ENCODE results near the gene XCL1.
"Not testable (repeated sequence)": the region's sequence is repeated elsewhere in the genome, so short reads cannot be mapped to it uniquely, and the experiment has no call there.

XCL1 gene, protein sequence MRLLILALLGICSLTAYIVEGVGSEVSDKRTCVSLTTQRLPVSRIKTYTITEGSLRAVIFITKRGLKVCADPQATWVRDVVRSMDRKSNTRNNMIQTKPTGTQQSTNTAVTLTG

DNA sequence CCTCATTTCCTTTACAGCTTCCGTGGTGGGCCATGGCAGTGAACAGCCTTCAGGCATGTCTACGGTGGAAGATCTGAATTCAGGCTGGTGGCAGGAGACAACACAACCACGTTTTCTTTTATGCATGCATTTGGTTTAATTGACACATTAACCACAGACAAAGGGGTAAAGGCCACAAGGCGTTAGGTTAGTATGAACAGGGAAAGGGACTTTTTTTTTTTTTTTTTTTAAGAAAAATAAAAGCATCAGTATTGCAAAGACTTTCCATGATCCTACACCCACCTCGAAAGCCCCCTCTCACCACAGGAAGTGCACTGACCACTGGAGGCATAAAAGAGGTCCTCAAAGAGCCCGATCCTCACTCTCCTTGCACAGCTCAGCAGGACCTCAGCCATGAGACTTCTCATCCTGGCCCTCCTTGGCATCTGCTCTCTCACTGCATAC lies at the start of gene XCL1:
TSS of gene XCL1 (plus strand) at position 361 of the 444 bp plus-strand sequence. CDS start at position 394, 33 bp downstream.
- DNase-seq (ENCODE audit: low read depth), result not testable (repeated sequence)

DNA sequence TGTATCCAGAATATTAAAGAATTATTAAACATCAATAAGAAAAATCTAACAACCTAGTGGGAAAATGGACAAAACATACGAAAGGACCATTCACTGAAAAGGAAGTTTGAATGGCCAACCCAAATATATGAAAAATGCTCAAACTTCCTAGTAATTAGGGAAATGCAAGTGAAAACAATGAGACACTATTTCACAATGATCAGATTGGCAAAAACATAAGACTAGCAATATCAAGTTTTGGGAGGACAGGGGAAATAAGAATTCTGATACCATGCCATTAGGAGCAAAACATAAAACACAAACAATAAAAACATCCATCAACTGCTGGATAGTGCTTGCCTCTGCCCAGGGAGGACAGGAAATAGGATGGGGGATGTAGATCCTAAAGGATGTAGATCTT lies 46.9 kb upstream of the XCL1 start:
- DNase-seq (ENCODE audit: low read depth), result no peak

DNA sequence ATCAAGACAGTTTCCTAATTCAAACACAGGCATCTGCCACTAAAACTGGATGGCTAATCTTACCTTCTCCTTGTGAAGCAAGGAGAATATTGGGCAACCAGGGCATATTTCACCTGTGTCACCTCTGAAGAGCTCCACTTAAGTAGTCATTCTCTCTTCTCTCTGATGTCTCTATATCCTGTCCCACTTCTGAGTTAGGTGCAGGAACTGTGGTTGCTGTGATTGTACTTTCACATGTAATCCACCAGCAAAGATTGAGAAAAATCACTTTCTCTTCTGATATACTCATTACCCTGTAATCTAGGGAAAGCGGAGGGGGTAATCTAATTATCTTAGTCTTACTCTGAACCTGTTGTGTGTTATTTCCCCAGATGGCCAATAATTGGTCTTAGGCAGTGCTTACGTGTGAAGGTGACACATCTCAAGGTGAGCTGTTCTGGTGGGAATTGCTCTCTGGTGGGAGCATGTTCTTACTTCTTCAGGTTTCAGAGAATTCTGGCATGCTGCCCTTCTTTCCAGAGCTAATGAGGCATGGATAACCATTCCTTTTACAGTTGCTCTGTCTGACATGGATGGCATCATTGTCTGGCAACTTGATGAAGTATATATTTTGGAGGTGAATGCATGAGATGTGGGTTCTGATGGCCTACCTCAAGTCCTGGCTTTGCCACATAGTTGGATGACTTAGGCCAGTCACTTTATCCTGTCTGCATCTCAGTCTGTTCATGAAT lies 44.6 kb upstream of the XCL1 start:
- no peak for DNase-seq (ENCODE audit: low read depth)

DNA sequence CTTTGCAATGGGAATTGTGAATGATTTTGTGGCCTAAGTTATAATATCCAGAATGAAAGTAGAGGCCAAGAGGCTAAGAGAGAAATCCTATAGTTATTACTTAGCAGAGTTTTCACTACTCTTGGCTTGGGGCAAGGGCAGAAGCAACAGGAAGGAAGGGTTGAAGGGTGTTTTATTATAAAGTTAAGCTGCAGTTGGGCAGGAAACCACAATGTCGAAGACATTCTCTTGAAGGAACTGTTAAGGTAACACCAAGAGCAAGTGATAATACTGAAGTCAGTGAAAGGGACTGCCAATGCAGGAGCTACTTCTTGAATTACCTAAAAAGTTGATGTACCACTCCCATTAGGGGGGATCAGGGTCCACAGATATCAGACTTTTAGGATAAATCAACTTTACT lies 40.9 kb upstream of the XCL1 start:
- DNase-seq (ENCODE audit: low read depth), result no peak

DNA sequence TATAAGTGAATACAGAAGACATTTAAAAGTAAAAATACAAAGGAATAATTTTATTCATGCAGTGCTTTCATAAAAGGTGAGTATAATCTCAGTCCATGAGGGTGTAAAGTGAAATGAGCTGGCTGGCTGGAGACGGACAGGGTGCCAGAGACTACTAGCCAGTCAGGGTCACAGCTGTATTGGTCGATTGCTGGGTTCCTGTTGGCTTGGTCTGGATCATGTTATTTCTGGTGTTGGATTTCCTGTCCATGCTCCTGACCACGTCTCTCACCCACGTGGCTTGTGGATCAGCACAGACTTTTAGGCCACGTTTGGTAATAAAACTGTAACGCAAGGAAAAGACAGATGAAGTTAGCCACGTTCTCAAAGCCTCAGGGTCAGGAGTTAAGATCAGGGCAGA lies 35.6 kb upstream of the XCL1 start:
- not testable (repeated sequence) for DNase-seq (ENCODE audit: low read depth)

DNA sequence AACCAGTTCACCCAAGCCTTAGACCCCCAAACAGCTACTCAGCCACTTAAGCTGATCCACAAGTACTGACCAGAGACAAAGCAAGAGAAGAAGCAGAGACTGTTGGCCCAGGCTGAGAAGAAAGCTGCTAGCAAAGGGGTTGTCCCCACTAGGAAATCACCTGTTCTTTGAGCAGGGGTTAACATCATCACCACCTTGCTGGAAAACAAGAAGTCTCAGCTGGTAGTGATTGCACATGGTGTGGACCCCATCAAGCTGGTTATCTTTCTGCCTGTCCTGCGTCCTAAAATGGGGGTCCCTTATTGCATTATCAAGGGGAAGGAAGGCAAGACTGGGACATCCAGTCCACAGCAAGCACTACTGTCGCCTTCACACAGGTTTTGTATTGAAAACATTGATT lies 33.4 kb upstream of the XCL1 start:
- DNase-seq (ENCODE audit: low read depth), result not testable (repeated sequence)

DNA sequence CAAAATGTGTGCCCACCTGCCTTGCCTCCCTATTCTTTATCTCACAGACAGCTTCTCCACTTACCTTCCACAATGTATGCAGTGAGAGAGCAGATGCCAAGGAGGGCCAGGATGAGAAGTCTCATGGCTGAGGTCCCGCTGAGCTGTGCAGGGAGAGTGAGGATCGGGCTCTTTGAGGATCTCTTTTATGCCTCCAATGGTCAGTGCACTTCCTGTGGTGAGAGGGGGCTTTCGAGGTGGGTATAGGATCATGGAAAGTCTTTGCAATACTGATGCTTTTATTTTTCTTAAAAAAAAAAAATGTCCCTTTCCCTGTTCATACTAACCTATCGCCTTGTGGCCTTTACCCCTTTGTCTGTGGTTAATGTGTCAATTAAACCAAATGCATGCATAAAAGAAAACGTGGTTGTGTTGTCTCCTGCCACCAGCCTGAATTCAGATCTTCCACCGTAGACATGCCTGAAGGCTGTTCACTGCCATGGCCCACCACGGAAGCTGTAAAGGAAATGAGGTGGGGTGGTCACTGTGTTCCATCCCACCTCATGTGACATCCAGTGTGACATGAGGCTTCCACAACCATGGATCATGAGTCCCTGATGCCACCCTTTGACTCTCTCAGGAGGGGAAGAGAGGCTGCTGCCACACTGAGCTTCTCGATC lies 32.4 kb upstream of the XCL1 start, which contains the start of gene XCL2:
TSS of gene XCL2 (minus strand) at position 158 of the 659 bp plus-strand sequence. CDS start at position 125, 33 bp downstream.
- DNase-seq (ENCODE audit: low read depth), result not testable (repeated sequence)

DNA sequence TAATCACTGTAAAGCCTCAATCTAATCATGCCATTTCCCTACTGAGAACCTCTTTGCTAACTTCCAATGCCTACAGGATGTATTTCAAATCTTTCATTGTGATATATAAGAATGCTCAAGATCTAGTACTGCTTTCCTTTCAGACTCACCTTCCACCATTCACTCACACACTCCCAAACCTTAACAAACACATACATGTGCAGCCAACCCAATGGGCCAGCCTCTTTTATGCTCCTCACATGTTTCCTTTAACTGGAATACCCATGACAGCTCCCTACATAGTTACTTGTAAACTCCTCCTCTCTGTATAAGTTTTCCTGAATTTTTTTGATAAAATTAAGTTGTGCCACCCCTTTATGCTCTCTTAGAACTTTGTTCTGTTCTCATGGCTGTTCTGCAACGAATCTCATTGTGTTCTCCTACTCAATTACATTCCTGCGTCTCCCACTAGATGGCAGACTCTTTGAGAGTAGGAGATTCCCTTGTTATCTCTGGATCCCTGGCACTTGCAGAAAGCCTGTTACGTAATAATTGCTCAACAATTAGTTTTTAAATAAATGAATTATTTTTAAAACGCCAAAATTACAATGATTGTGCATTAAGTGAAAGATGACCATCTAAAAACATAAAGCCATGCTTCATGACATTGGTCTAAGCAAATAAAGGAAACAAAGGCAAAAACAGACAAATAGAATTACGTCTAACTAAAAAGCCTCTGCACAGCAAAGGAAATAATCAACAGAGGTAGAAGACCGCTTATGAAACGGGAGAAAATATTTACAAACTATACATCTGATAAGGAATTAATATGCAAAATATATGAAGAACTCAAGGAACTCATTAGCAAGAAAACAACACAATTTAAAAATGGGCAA lies 30.5 kb upstream of the XCL1 start:
- DNase-seq (ENCODE audit: low read depth), result not testable (repeated sequence)

DNA sequence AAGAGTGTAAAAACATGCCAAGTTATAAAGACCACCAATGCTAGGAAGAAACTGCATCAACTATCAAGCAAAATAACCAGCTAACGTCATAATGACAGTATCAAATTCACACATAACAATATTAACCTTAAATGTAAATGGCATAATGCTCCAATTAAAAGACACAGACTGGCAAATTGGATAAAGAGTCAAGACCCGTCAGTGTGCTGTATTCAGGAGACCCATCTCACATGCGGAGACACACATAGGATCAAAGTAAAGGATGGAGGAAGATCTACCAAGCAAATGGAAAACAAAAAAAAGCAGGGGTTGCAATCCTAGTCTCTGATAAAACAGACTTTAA lies 29.9 kb upstream of the XCL1 start:
- DNase-seq (ENCODE audit: low read depth), result not testable (repeated sequence)

DNA sequence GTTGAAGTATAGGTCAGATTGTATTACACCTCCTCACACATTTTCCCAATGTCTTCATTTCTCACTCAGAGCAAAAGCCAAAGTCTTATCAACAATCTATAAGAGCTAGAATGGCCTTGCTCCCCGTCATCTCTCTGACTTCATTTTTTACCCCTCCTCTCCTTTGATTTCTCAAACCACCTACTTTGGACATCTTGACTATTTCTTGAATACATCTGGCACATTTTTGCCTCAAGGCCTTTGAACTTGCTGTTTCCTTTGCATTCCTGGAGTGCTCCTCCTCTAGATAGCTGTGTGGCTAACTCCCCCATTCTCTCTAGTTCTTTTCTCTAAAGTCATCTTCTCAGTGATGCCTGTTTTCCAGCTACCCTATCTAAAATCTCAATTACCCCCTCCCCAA lies 25.4 kb upstream of the XCL1 start:
- DNase-seq (ENCODE audit: low read depth), result no peak

DNA sequence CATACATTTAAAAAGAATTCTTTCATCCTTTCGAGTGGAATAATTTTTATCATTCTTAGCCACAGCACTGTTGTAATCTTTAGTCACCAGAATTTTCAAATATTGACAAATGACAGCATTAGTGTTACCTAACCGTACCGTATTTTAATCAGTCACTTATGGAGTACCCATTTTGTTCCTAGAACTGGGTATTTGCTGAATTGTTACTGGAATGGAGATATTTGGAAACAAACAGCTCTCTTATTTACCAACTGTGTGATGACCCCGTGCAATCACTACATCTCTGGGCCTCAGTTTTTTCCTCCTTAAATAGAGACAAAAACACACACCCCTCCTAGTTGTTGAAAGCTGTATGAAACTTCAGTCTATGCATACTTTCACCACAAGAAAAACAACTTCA lies 24.7 kb upstream of the XCL1 start:
- DNase-seq (ENCODE audit: low read depth), result no peak

DNA sequence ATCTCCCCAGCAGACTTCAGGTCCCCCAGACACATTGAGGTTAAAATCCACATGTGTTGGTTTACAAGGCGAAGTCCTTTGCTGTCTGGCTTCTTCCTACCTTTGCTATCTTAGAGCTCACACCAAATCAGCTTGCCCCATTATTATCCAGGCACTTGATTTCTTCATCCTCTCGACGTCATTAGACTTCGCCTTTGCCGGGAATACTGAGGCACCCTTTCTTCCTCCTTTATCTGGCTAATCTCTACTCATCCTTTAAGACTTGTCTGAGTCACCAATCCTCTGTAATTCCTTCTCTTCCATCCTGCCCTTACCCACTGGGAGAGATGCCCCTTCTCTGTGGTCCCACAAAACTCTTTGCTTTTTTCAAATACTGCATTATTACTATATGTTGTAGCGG lies 23.4 kb upstream of the XCL1 start:
- no peak for DNase-seq (ENCODE audit: low read depth)

DNA sequence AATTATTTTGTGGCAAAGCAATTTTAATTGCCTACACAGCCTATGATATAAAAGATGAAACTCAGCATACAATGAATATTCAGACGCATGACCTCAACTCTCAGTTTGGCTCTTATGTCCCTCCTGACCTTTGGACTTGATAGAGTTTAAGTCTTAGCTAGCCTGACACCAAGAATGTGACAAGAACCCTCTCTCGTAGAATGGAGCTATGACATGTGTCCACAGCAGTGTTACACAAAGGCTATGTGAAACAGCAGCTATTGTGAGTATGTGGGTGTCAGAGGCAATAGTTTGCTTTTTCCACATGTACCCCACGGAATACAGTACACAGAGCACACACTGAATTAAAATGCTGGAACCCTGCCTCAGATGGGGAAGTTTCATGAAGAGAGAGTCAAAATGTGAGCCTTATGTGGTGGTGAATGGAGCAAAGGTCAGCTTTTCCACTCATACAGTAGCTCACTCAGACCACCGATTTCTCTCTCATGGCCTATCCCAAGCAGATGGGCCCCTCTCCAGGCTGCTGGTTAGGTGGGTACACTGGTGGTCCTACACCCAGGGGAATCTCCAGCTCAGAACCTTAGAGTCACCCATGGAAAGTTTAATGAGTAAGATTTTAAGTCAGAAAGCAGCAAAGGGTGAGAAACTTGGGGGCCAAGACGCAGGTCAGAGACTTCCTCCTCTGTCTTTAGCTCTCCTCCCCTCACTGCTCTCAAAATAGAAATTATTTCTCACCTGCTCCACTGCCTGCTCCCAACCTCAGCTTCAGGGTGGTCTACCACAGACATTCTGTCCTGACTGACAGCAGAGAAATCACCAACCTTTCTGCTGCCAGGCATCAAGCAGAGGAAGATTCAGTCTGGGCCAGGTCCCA lies 22.5 kb upstream of the XCL1 start:
- DNase-seq (ENCODE audit: low read depth), result no peak

DNA sequence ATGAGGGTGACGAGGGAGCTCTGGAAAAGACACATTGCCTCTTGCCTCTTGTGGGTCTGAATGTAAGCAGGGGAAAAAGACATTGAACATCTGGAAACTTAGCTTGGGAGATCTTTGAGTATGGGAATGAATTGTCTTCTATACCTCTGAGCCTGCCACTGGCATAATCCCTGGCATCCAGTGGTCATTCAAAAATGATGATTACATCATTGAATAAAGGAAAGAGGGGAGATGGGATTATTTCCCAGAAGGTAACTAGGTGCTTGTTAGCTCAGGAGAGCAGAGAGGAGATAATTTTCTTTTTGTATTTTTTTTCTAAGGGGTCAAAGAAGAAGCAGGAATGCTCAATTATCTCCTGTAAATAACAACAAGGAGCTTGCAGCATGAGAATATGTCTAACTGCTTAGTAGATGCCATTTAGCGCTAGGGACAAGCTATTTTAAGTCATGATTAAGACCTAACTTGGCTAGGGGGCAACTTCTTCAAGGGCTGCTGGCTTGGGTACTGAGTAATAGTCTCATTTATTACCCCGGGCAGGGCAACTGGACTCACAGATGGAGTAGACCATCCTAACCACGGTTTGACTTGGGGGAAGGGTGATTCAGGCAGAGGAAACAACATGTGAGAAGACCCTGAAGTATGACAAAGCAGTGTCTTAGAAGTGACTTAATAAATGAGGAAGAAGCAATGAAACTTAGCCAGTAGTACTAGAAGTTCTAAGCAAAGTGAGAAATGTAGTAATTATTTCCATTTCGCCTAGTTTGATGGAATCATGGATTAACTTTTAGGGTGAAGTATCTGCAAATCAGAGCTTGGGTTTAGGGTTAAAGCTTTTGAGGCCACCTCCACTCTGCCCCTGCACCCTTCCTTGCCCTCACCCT lies 21.6 kb upstream of the XCL1 start:
- no peak for DNase-seq (ENCODE audit: low read depth)

DNA sequence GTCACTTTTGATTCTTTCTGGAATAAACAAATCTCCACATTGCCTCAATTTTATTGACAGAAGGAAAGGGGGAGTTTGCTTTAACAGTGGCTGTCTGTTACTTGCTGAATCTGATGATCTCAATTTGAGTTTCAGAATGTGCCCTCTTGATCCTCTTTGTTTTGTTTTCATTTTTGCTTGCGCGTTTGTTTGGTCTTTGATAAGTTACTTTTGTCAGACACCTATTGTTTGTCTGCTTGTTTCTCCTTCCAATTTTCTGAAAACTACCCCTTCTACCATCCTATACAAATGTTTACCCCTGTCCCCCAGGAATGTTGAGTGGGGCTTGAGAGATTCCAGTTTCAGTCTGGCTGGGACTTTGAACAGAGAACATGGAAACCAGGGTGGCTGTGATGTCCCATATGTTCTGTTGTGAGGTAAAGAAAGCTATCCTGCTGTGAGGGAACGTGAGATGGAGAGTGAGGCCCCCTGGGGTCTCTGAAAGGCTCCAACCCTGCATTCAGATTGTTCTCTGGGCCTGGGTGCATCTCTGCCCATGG lies 20.8 kb upstream of the XCL1 start:
- no peak for DNase-seq (ENCODE audit: low read depth)

DNA sequence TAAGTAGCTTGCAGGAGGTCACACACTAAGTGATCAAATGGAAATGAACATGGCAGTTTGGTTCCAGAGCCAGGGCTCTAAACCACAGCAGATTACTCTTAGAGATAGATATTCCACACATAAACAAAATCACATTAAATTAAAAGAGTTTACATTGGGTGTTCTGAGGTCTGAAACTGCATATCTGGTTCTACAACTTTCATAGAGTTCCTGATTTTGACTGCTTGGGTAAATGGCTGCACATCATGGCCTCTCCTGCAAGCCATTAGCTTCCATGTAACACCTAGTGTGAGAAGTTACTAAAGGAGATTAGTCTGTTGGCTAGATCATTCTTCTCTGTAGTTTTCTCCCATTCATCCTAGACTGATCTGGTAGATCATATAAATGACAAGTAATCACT lies 19.8 kb upstream of the XCL1 start:
- DNase-seq (ENCODE audit: low read depth), result no peak

DNA sequence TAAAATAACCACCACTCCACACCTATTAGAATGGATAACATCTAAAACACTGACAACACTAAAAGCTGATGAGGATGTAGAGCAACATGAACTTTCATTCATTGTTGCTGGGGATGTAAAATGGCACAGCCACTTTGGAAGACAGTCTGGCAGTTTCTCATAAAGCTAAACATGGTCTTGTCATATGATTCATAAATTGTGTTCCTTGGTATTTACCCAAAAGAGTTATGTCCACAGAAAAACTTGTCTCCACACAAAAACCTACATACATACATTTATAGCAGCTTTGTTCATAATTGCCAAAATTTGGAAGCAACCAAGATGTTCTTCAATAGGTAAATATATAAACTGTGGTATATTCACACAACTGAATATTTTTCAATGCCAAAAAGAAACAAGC lies 16.0 kb upstream of the XCL1 start:
- DNase-seq (ENCODE audit: low read depth), result no peak

DNA sequence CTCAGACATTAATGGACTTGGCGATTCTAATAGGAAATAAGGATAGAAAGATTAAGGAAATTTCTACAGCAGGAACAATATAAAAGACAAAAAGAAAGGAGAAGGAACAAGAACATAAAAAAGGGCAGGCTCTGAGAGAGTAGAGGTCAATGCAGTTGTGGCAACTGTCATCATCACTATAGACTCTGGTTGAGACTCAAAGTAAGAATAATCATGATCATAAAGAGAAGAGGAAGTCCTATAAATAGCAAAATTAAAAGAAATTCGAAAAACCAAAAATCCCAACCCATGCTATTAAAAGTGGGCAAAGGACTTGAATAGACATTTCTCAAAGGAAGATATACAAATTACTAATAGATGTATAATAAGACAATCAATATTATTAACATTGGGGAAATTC lies 14.4 kb upstream of the XCL1 start:
- no peak for DNase-seq (ENCODE audit: low read depth)

DNA sequence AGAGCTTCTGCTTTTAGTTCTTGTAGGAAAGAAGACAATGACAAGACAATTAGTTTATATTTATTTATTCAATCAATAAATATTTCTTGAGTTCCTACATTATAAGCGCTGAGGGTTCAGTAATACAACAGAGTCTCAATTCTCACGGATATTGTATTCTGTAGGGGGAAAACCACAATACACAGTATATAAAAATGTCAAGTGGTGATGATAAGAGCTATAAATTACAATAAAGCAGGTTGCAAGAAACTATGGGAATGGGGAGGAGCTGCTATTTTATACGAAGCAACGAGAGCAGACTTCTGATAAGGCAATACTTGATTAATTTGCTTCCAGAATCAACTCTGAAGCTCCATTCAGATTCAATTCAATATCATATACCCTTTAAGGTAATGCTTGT lies 10.6 kb upstream of the XCL1 start:
- no peak for DNase-seq (ENCODE audit: low read depth)

DNA sequence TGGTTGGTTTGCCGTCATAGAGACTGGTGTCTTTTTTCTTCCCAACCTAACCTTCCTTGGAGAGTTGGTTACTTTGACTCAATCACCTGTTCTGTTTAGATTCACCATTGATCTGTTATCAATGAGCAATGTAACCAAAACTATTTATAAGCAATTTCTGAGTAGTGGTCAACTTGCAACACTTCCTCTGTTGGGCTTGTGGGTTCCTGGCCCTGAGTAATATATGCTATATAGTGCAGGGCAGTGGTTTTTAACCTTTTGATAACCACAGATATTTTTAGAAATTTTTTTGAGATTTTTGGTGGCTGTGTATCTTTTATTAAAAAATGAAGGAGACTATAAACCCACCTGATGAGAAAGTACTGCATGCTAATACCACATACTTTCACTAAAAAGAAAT lies 9.4 kb upstream of the XCL1 start:
- DNase-seq (ENCODE audit: low read depth), result no peak
